ENCODE measurements around the gene SLC5A8.

The SLC5A8 gene, protein sequence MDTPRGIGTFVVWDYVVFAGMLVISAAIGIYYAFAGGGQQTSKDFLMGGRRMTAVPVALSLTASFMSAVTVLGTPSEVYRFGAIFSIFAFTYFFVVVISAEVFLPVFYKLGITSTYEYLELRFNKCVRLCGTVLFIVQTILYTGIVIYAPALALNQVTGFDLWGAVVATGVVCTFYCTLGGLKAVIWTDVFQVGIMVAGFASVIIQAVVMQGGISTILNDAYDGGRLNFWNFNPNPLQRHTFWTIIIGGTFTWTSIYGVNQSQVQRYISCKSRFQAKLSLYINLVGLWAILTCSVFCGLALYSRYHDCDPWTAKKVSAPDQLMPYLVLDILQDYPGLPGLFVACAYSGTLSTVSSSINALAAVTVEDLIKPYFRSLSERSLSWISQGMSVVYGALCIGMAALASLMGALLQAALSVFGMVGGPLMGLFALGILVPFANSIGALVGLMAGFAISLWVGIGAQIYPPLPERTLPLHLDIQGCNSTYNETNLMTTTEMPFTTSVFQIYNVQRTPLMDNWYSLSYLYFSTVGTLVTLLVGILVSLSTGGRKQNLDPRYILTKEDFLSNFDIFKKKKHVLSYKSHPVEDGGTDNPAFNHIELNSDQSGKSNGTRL

DNA sequence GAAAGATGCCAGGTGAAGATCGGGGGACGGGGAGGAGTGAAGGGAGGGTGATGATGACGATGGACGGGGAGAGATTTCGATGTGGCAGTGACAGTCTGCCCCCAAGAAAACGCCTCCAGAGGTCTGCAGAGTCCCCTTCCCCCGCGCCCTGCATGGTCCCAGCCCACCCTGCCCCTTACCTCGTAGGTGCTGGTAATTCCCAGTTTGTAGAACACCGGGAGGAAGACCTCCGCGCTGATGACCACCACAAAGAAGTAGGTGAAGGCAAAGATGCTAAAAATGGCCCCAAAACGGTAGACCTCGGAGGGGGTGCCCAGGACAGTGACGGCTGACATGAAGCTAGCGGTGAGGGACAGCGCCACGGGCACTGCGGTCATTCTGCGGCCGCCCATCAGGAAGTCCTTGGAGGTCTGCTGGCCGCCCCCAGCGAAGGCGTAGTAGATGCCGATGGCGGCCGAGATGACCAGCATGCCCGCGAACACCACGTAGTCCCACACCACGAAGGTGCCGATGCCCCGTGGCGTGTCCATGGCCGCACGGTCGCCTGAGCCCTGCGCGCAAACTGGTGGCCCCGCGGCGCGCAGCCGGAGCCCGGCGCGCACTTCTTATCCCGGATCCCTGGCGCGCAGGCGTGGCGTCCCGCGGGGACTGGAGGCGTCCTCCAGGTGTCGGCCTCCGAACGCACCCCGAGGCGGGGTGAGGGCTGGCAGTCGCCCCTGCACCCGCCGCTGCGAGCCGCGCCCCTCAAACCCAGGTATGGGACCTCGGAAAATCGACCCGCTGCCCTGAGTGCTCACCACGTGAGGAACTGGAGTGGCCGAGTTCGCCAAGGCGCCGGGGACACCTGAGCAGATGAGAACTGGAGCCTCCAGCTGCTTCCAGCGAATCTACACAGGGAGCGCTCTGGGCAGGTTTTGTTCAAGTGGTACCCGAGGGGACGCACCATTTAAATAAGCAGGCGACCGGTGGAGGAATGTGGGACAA, at the start of gene SLC5A8:
SLC5A8 (minus strand) TSS at position 920 of the 984 bp plus-strand sequence; CDS start at position 530, 390 bp downstream.
- TF ChIP-seq, protein P1, sequence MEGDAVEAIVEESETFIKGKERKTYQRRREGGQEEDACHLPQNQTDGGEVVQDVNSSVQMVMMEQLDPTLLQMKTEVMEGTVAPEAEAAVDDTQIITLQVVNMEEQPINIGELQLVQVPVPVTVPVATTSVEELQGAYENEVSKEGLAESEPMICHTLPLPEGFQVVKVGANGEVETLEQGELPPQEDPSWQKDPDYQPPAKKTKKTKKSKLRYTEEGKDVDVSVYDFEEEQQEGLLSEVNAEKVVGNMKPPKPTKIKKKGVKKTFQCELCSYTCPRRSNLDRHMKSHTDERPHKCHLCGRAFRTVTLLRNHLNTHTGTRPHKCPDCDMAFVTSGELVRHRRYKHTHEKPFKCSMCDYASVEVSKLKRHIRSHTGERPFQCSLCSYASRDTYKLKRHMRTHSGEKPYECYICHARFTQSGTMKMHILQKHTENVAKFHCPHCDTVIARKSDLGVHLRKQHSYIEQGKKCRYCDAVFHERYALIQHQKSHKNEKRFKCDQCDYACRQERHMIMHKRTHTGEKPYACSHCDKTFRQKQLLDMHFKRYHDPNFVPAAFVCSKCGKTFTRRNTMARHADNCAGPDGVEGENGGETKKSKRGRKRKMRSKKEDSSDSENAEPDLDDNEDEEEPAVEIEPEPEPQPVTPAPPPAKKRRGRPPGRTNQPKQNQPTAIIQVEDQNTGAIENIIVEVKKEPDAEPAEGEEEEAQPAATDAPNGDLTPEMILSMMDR (IDR thresholded peaks at IDR 0.05; ENCODE audit: low read depth, low read length, missing control alignments), result no peak
- DNase-seq (ENCODE audit: extremely low read depth, low read depth), result no peak
- H3K4me3 ChIP-seq (replicated peaks; ENCODE audit: low read depth, low read length), result no peak within 1 kb of the TSS

DNA sequence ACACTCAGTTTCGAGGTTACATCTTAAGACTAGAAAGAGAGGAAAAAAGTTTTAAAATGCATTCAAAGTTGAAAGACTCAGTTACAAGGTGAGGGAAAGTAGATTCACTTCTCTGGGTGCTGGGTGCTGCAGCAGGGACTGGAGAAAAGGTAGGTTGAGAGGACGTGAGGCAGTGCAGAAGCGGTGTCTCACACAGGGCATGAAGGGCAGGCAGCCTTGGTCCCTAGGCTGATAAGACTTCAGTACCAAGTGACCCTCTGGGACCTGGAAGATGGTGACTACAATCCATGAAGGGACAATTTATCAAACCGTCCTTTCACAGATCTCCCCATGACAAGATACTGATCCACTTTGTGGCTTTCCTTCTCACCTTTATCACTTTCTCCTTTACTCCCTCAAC, 47.3 kb upstream of the SLC5A8 start:
- H3K4me3 ChIP-seq (replicated peaks; ENCODE audit: low read depth, low read length), result no peak overlapping the region
- TF ChIP-seq, protein P1 (IDR thresholded peaks at IDR 0.05; ENCODE audit: low read depth, low read length, missing control alignments), result no peak
- DNase-seq (ENCODE audit: extremely low read depth, low read depth), result no peak

DNA sequence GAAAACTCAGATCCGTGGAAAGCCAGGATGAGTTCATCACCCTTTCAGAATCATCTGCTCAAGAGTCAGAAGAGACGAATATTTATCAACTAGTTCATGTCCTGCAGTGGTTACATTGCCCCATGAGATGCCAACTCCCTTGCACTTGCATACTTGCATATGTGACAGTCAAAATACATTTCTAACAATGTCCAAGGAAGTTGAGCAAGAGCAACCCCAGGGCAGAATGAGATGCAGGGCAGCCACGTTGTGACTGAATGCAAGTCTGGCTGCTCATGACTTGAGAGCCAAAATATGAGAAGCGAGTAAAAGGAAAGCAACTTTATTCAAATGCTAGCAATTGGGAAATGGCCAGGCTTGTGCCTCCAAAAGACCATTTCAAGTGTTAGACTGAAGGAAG, 46.2 kb upstream of the SLC5A8 start:
- TF ChIP-seq, protein P1 (IDR thresholded peaks at IDR 0.05; ENCODE audit: low read depth, low read length, missing control alignments), result no peak
- no peak for DNase-seq (ENCODE audit: extremely low read depth, low read depth)
- no peak overlapping the region for H3K4me3 ChIP-seq (replicated peaks; ENCODE audit: low read depth, low read length)

DNA sequence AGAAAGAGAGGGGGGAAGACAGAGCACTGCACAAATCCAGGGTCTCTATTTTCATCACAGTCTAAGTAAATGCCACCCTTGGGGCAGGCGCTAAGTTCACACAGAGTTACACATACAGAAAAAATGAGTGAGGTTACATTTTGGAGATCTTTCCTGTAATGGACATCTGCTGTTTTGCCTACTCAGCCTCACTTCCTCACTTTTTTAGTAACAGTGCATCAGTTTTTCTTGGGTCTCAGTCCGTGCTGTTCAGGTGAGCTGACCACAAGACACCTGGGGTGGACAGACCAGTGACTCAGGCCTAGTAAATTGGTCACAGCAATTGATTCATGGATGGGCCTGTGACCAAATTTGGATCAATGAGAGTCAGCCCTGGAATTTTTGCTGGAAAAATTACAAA, 33.6 kb upstream of the SLC5A8 start:
- DNase-seq (ENCODE audit: extremely low read depth, low read depth), result no peak
- TF ChIP-seq, protein P1 (IDR thresholded peaks at IDR 0.05; ENCODE audit: low read depth, low read length, missing control alignments), result no peak
- no peak overlapping the region for H3K4me3 ChIP-seq (replicated peaks; ENCODE audit: low read depth, low read length)

DNA sequence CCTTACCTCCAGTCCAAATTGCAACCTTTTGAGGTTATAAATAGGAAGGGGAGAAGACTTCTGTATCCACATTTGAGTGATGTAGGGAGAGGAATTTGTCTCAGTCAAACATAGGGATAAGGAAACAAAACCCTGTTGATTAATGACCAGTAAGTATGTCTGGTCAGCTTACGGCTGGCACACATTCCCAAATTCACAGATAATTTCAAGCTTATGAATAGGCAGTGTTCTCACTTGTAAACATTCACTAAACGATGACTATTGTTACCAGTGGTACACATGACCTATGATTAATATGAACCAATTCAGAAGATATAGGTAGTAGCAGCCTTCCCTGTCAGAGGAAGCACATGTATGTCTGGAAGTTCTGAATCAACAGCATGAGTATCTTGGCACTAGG, 33.0 kb upstream of the SLC5A8 start:
- no peak for DNase-seq (ENCODE audit: extremely low read depth, low read depth)
- no peak overlapping the region for H3K4me3 ChIP-seq (replicated peaks; ENCODE audit: low read depth, low read length)
- TF ChIP-seq, protein P1 (IDR thresholded peaks at IDR 0.05; ENCODE audit: low read depth, low read length, missing control alignments), result no peak

DNA sequence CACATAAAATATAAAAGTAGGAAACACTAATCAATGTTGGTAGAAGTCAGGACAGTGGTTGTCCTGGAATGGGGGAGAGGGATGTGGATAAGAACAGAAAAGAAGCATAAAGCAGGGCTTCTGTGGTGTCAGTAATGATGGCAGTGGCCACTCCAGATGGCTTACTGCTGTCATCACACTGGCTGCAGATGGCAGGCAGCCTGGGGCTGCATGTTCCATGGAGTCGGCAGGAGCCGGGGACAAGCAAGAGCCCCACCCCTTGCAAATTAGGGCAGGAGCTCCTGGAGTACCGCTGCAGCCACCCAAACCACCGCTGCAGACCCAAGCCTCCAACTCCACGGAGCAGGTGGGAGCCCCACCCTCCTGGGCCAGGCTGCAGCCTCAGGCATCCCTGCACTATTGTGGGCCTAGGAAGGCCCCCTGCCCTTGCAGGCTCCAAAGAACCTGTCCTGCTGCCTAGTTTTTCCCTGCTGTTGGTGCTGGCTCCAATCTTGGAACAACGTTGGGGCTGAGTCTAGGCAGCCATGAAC, 28.8 kb upstream of the SLC5A8 start:
- no peak overlapping the region for H3K4me3 ChIP-seq (replicated peaks; ENCODE audit: low read depth, low read length)
- DNase-seq (ENCODE audit: extremely low read depth, low read depth), result no peak
- TF ChIP-seq, protein P1 (IDR thresholded peaks at IDR 0.05; ENCODE audit: low read depth, low read length, missing control alignments), result no peak
